HL-60/S4 (cell line): ENCODE measurements around the gene SEZ6L.

ENCODE experiments used
- in situ Hi-C: fragments of 300-500 bp; cut with MboI; formaldehyde crosslinking; loops from 2 replicates; pipeline ENCODE4 v1.14.3; 2022; ENCODE audit warnings: low sequenced_read_pairs

The SEZ6L gene

GRCh38 chr22:26169315-26170111 lies at the start of gene SEZ6L:
TSS of gene SEZ6L (plus strand) at chr22:26169462. CDS start at chr22:26169670, 208 bp downstream.
- in situ Hi-C loops, result no loop called here

GRCh38 chr22:26122920-26123468 lies 46.3 kb upstream of the SEZ6L start:
- in situ Hi-C loops, result no loop called here

- in situ Hi-C loops, result no loop called here
Observed at GRCh38 chr22:26124991-26125725, 44.1 kb upstream of the SEZ6L start.

GRCh38 chr22:26127126-26127525 lies 42.1 kb upstream of the SEZ6L start:
- in situ Hi-C loops, result no loop called here

GRCh38 chr22:26127556-26127955 lies 41.7 kb upstream of the SEZ6L start:
- in situ Hi-C loops, result no loop called here

GRCh38 chr22:26131589-26132154 lies 37.6 kb upstream of the SEZ6L start:
- in situ Hi-C loops, result no loop called here

- in situ Hi-C loops, result no loop called here
Observed at GRCh38 chr22:26134654-26135330, 34.5 kb upstream of the SEZ6L start.

GRCh38 chr22:26135806-26136205 lies 33.5 kb upstream of the SEZ6L start:
- in situ Hi-C loops, result no loop called here

- in situ Hi-C loops, result no loop called here
Observed at GRCh38 chr22:26139310-26139709, 30.0 kb upstream of the SEZ6L start.

GRCh38 chr22:26141831-26142230 lies 27.4 kb upstream of the SEZ6L start:
- in situ Hi-C loops, result no loop called here

- in situ Hi-C loops, result no loop called here
Observed at GRCh38 chr22:26143806-26144325, 25.4 kb upstream of the SEZ6L start.

- in situ Hi-C loops, result no loop called here
Observed at GRCh38 chr22:26159886-26160285, 9.4 kb upstream of the SEZ6L start.

GRCh38 chr22:26161746-26162145 lies 7.5 kb upstream of the SEZ6L start:
- in situ Hi-C loops, result no loop called here

- in situ Hi-C loops, result no loop called here
Observed at GRCh38 chr22:26162926-26163325, 6.3 kb upstream of the SEZ6L start.

- in situ Hi-C loops, result no loop called here
Observed at GRCh38 chr22:26164174-26164573, 5.1 kb upstream of the SEZ6L start.

GRCh38 chr22:26168330-26168851 lies 871 bp upstream of the SEZ6L start:
- in situ Hi-C loops, result no loop called here

GRCh38 chr22:26168939-26169314 lies 335 bp upstream of the SEZ6L start:
- in situ Hi-C loops, result no loop called here

GRCh38 chr22:26170112-26170492 lies 840 bp downstream of the SEZ6L start:
- in situ Hi-C loops, result no loop called here

GRCh38 chr22:26170795-26171580 lies 1.7 kb downstream of the SEZ6L start:
- in situ Hi-C loops, result no loop called here
